Measurements from ENCODE around the gene DERL3.
"Not testable (repeated sequence)": the region's sequence is repeated elsewhere in the genome, so short reads cannot be mapped to it uniquely, and the experiment has no call there.

DNA sequence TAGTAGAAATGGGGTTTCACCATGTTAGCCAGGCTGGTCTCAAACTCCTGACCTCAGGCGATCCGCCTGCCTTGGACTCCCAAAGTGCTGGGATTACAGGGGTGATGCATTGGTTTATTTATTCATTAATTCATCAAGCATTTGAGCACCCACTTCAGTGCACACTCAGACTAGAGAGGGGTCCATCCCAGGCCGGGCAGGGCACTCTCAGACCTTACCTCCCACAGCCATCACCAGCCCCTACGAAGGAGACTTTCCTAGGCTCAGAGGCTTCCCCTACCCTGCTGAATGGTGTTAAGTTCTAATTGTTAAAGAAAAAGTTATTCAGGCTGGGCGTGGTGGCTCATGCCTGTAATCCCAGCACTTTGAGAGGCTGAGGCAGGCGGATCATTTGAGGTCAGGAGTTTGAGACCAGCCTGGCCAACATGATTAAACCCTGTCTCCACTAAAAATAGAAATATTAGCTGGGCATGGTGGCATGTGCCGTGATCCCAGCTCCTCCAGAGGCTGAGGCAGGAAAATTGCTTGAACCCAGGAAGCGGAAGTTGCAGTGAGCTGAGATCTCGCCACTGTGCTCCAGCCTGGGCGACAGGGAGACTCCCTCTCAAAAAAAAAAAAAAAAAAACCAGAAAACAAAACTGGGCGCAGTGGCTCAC lies 25.8 kb upstream of the DERL3 start:
- not testable (repeated sequence) for TF ChIP-seq POLR2A, EP300, POLR2AphosphoS5 (IDR thresholded peaks at IDR 0.05)
- TF ChIP-seq, protein P1, sequence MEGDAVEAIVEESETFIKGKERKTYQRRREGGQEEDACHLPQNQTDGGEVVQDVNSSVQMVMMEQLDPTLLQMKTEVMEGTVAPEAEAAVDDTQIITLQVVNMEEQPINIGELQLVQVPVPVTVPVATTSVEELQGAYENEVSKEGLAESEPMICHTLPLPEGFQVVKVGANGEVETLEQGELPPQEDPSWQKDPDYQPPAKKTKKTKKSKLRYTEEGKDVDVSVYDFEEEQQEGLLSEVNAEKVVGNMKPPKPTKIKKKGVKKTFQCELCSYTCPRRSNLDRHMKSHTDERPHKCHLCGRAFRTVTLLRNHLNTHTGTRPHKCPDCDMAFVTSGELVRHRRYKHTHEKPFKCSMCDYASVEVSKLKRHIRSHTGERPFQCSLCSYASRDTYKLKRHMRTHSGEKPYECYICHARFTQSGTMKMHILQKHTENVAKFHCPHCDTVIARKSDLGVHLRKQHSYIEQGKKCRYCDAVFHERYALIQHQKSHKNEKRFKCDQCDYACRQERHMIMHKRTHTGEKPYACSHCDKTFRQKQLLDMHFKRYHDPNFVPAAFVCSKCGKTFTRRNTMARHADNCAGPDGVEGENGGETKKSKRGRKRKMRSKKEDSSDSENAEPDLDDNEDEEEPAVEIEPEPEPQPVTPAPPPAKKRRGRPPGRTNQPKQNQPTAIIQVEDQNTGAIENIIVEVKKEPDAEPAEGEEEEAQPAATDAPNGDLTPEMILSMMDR (IDR thresholded peaks at IDR 0.05): not testable (repeated sequence)
